ENCODE results near the gene SMARCD2.
"Not testable (repeated sequence)": the region's sequence is repeated elsewhere in the genome, so short reads cannot be mapped to it uniquely, and the experiment has no call there.

GRCh38 chr17:63881337-63881736, 38.9 kb upstream of the SMARCD2 start:
- TF ChIP-seq EP300 (IDR thresholded peaks at IDR 0.05); POLR2A (IDR thresholded peaks at IDR 0.05; ENCODE audit: low read depth); CTCF (IDR thresholded peaks at IDR 0.05); POLR2AphosphoS5 (IDR thresholded peaks at IDR 0.05): not testable (repeated sequence)
